Left lobe of liver (tissue), 2 donors: ENCODE data around the gene NAA16. TPM values are rescaled to one million over a fixed set of nuclear protein-coding genes. Genes with fewer than 3 reads are reported as not detected.
"Not testable (repeated sequence)": the region's sequence is repeated elsewhere in the genome, so short reads cannot be mapped to it uniquely, and the experiment has no call there.

Experiments used
- ATAC-seq: fragments of 200-7000 bp; cut with Tn5 transposase; one replicate; pipeline ENCODE4 v1.9.1; 2020; ENCODE audit warnings: mild to moderate bottlenecking, moderate library complexity
- DNase-seq: peaks from one replicate; pipeline ENCODE4 v3.0.0-alpha.2; 2020; ENCODE audit warnings: low spot score
- total RNA-seq: library from RNA; stranded (reverse); gene quantifications from one replicate; pipeline ENCODE4 v1.2.1, GENCODE V29; 2021
- donor health status: DM: no; HTN: no; CAD: no; lungs with moderate emphysema.
- donor health status: DM: no; HTN: yes; CAD: no.

The NAA16 gene
- total RNA-seq, 1 donor from 2014 or later: 6.1 TPM

- ATAC-seq (no peak), DNase-seq (no peak)
These were observed 92.9 kb downstream of the NAA16 start for GRCh38 chr13:41403983-41404382.

- ATAC-seq (no peak), DNase-seq (no peak)
These were observed 94.3 kb downstream of the NAA16 start for GRCh38 chr13:41405367-41405766.

- DNase-seq (no peak), ATAC-seq (no peak)
These were observed 96.3 kb downstream of the NAA16 start for GRCh38 chr13:41407380-41407779.

GRCh38 chr13:41408121-41408520 lies 97.1 kb downstream of the NAA16 start:
- ATAC-seq (no peak), DNase-seq (no peak)

GRCh38 chr13:41408746-41409145 lies 97.7 kb downstream of the NAA16 start:
- DNase-seq: no peak
- no peak for ATAC-seq

GRCh38 chr13:41409611-41410010 lies 98.5 kb downstream of the NAA16 start:
- ATAC-seq (no peak), DNase-seq (no peak)

GRCh38 chr13:41411060-41411459 lies 100.0 kb downstream of the NAA16 start:
- no peak for DNase-seq

GRCh38 chr13:41411522-41411921 lies 100.5 kb downstream of the NAA16 start:
- ATAC-seq (peak; percentile 79), DNase-seq (no peak)

More at GRCh38 chr13:41411060-41411459, 100.0 kb downstream of the NAA16 start:
- peak; percentile 96 for ATAC-seq

GRCh38 chr13:41413872-41414271 lies 102.8 kb downstream of the NAA16 start:
- DNase-seq (no peak), ATAC-seq (no peak)

GRCh38 chr13:41416276-41416675 lies 105.2 kb downstream of the NAA16 start:
- DNase-seq (no peak), ATAC-seq (no peak)

- ATAC-seq: no peak
These were observed 107.0 kb downstream of the NAA16 start for GRCh38 chr13:41418027-41418426.

GRCh38 chr13:41418731-41419130 lies 107.7 kb downstream of the NAA16 start:
- DNase-seq (no peak), ATAC-seq (no peak)

More at GRCh38 chr13:41418027-41418426, 107.0 kb downstream of the NAA16 start:
- DNase-seq: no peak

- DNase-seq (no peak), ATAC-seq (no peak)
These were observed 108.1 kb downstream of the NAA16 start for GRCh38 chr13:41419206-41419605.

- no peak for ATAC-seq
- DNase-seq: no peak
These were observed 109.1 kb downstream of the NAA16 start for GRCh38 chr13:41420146-41420545.

GRCh38 chr13:41421330-41421729 lies 110.3 kb downstream of the NAA16 start:
- not testable (repeated sequence) for ATAC-seq, DNase-seq

- not testable (repeated sequence) for ATAC-seq, DNase-seq
These were observed 110.9 kb downstream of the NAA16 start for GRCh38 chr13:41421983-41422382.

- not testable (repeated sequence) for ATAC-seq
These were observed 112.2 kb downstream of the NAA16 start for GRCh38 chr13:41423259-41423658.

GRCh38 chr13:41424675-41425074 lies 113.6 kb downstream of the NAA16 start:
- not testable (repeated sequence) for ATAC-seq, DNase-seq

More at GRCh38 chr13:41423259-41423658, 112.2 kb downstream of the NAA16 start:
- DNase-seq: not testable (repeated sequence)

GRCh38 chr13:41426047-41426446 lies 115.0 kb downstream of the NAA16 start:
- ATAC-seq: no peak

More at GRCh38 chr13:41426047-41426446, 115.0 kb downstream of the NAA16 start:
- no peak for DNase-seq
